Measurements from ENCODE around the gene SH3RF3. TPM values are rescaled to one million over a fixed set of nuclear protein-coding genes. Genes with fewer than 3 reads are reported as not detected.

Gene SH3RF3
- total and polyA plus RNA-seq, 2 of the 13 experiments (the other 11 are each of a cell fraction or from before 2014, with no cell fraction given) = 0.04 TPM; not detected in 1

DNA sequence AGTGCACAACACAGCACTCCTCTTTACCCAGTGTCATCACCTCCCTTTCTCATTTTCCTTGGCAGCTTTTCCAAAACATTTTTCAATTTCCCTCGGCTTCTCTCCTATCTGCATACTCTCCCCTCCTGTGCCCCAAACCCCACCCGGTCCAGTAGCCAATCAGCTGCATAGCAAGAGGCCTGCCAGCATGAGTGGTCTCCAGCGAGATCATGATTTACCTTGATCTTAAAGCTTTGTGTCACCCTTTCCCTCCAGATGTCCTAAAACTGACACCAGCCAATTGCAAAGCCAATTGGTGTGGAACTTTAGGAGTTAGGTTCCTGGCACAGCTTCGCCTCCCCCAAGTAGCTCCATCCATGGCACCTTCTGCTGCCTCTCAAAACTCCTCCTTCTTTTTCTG is 45.2 kb upstream of the SH3RF3 start (continued):
- no peak for TF ChIP-seq PRDM4 (CRISPR knock-in tag; IDR thresholded peaks at IDR 0.05; ENCODE audit: borderline replicate concordance)
- no peak for TF ChIP-seq XRCC5 (optimal IDR thresholded peaks at IDR 0.05; ENCODE audit: low read length)
- no peak for TF ChIP-seq ZNF768 (CRISPR knock-in tag; IDR thresholded peaks at IDR 0.05)
- no peak for TF ChIP-seq CBX2 (IDR thresholded peaks at IDR 0.05; ENCODE audit: low read depth, low read length)
- TF ChIP-seq CBX2 (CRISPR knock-in tag; IDR thresholded peaks at IDR 0.05; ENCODE audit: low read depth) = no peak
- TF ChIP-seq ZNF407 (CRISPR knock-in tag; IDR thresholded peaks at IDR 0.05; ENCODE audit: not compliant biosample characterization) = no peak
- TF ChIP-seq, protein P1, sequence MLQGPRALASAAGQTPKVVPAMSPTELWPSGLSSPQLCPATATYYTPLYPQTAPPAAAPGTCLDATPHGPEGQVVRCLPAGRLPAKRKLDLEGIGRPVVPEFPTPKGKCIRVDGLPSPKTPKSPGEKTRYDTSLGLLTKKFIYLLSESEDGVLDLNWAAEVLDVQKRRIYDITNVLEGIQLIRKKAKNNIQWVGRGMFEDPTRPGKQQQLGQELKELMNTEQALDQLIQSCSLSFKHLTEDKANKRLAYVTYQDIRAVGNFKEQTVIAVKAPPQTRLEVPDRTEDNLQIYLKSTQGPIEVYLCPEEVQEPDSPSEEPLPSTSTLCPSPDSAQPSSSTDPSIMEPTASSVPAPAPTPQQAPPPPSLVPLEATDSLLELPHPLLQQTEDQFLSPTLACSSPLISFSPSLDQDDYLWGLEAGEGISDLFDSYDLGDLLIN (CRISPR knock-in tag; IDR thresholded peaks at IDR 0.05; ENCODE audit: borderline replicate concordance) = no peak
- no peak for TF ChIP-seq JUN (CRISPR knock-in tag; IDR thresholded peaks at IDR 0.05)
- no peak for TF ChIP-seq ZMYM4 (CRISPR knock-in tag; IDR thresholded peaks at IDR 0.05)
- TF ChIP-seq FOXO1 (CRISPR knock-in tag; IDR thresholded peaks at IDR 0.05) = no peak
